Measurements from ENCODE around the gene GNAI1.

Gene GNAI1

DNA sequence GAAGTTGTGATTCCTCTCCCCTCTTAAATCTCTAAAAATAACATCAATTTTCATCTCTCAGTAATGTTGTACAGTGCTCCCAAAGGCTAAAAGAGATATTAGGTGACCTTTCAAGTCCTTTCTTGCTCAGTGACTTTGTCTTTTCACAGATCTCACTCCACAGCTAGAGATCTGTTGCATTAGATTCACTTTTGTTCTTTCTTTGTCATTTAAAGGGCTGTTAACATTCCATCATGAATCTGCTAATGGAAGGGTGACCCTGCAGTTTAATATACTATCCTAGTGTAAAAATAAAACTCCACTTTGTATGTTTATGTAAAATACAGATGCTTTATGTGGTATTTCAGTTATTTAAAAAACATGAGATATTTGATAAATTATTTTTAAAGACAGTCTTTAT is 30.5 kb downstream of the GNAI1 start:
- DNase-seq, result no peak
- Histone ChIP-seq H3K9me3 (no peaks in the 10 kb centered on the region), H3K27me3 (no peaks in the 10 kb centered on the region), H3K4me1 (peaks cover 0 to 37% (median 0%) of the 10 kb centered on the region in 4 donors), H3K36me3 (no peaks in the 10 kb centered on the region), H3K4me3 (no peak overlapping the region), H3K27ac (no peak overlapping the region)
- intact Hi-C loops (cut with DNase I; ENCODE audit: low total_unique reads), result no loop called here
- TF ChIP-seq, protein P1, sequence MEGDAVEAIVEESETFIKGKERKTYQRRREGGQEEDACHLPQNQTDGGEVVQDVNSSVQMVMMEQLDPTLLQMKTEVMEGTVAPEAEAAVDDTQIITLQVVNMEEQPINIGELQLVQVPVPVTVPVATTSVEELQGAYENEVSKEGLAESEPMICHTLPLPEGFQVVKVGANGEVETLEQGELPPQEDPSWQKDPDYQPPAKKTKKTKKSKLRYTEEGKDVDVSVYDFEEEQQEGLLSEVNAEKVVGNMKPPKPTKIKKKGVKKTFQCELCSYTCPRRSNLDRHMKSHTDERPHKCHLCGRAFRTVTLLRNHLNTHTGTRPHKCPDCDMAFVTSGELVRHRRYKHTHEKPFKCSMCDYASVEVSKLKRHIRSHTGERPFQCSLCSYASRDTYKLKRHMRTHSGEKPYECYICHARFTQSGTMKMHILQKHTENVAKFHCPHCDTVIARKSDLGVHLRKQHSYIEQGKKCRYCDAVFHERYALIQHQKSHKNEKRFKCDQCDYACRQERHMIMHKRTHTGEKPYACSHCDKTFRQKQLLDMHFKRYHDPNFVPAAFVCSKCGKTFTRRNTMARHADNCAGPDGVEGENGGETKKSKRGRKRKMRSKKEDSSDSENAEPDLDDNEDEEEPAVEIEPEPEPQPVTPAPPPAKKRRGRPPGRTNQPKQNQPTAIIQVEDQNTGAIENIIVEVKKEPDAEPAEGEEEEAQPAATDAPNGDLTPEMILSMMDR (IDR thresholded peaks at IDR 0.05), result no peak

DNA sequence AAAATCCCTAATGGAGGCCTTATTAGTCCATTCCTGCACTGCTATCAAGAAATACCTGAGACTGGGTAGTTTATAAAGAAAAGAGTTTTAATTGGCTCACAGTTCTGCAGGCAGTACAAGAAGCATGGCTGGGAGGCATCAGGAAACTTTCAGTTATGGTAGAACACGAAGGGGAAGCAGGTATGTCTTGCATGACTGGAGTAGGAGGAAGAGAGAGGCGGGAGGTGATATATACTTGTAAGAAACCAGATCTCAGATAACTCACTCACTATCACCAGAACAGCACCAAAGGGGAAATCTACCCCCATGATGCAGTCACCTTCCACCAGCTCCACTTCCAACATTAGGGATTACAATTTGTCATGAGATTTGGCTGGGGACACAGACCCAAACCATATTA is 35.8 kb downstream of the GNAI1 start:
- peaks cover 0 to 9% (median 0%) of the 10 kb centered on the region in 3 donors for H3K9me3 ChIP-seq
- no peak for DNase-seq
- H3K27me3 ChIP-seq, result no peaks in the 10 kb centered on the region
- H3K27ac ChIP-seq, result no peak overlapping the region
- intact Hi-C loops (cut with DNase I; ENCODE audit: low total_unique reads), result no loop called here
- no peak overlapping the region for H3K4me3 ChIP-seq
- peaks cover 0 to 7% (median 0%) of the 10 kb centered on the region in 4 donors for H3K4me1 ChIP-seq
- H3K36me3 ChIP-seq, result peaks cover 0 to 8% (median 0%) of the 10 kb centered on the region in 3 donors
- TF ChIP-seq, protein P1 (IDR thresholded peaks at IDR 0.05), result no peak

DNA sequence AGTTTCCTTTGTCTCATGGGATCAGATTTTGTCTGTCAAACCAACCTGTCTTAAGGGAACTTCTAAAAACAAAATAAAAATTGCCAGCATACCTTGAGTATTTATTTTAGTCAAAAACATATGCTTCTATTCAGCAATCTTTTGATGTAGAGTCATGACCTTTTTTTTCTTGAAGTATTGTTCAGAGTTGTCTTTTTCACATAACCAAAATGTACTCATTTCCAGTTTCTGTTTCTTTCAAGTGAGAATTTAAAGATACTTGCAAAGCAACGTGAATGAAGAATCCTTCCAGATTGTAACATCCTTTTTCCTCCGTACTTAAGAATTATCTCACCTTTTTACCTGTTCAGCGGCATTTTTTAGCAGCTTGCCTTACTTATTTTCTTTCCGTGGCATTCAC is 37.8 kb downstream of the GNAI1 start:
- TF ChIP-seq, protein P1 (IDR thresholded peaks at IDR 0.05), result no peak
- no peak for DNase-seq
- no peaks in the 10 kb centered on the region for H3K27me3 ChIP-seq
- H3K4me3 ChIP-seq, result no peak overlapping the region
- no peak overlapping the region for H3K27ac ChIP-seq
- H3K36me3 ChIP-seq, result peaks cover 0 to 8% (median 0%) of the 10 kb centered on the region in 3 donors
- H3K9me3 ChIP-seq, result peaks cover 0 to 9% (median 0%) of the 10 kb centered on the region in 3 donors
- intact Hi-C loops (cut with DNase I; ENCODE audit: low total_unique reads), result no loop called here
- H3K4me1 ChIP-seq, result peaks cover 0 to 3% (median 2%) of the 10 kb centered on the region in 4 donors

DNA sequence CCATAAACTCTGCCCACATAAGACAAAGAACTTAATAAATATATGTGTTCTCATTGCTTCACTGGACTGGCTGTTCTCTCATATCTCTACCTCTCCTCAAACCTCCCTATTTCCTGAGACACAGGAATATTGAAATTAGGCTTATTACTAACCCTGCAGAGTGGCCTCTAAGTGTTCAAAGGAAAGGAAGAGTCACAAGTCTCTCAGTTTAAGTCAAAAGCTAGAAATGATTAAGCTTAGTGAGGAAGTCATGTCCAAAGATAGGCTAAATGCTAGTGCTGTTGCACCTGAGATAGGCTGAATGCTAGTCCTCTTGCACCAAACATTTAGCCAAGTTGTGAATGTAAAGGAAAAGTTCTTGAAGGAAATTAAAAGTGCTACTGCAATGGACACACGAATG is 41.1 kb downstream of the GNAI1 start:
- Histone ChIP-seq H3K4me1 (peaks cover 0 to 17% (median 6%) of the 10 kb centered on the region in 4 donors), H3K27me3 (no peaks in the 10 kb centered on the region), H3K9me3 (peaks cover 0 to 9% (median 0%) of the 10 kb centered on the region in 3 donors), H3K36me3 (peaks cover 0 to 2% (median 0%) of the 10 kb centered on the region in 3 donors), H3K4me3 (no peak overlapping the region), H3K27ac (no peak overlapping the region)
- TF ChIP-seq, protein P1 (IDR thresholded peaks at IDR 0.05), result no peak
- no peak for DNase-seq
- intact Hi-C loops (cut with DNase I; ENCODE audit: low total_unique reads), result no loop called here

DNA sequence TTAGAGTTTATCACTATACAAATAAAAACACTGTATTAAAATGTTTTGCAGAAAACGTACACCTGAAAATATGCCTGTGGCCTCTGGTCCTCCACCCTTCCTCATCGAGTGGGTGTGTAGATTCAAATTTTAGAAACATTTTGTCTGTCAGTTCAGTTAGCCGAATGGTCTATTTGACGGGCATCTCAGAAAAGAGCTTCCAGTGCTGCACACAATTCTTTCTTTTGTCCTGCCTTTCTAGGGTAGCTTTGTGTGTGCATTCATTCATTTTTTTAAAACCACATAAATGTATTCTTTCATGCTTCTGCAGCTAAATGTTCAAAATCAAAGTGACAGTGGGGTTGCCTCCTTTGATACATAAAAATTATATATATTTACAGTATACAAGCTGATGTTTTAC is 46.8 kb downstream of the GNAI1 start:
- H3K4me1 ChIP-seq, result peaks cover 0 to 27% (median 6%) of the 10 kb centered on the region in 4 donors
- no peak overlapping the region for H3K27ac ChIP-seq
- H3K9me3 ChIP-seq, result peaks cover 0 to 4% (median 0%) of the 10 kb centered on the region in 3 donors
- intact Hi-C loops (cut with DNase I; ENCODE audit: low total_unique reads), result no loop called here
- TF ChIP-seq, protein P1 (IDR thresholded peaks at IDR 0.05), result no peak
- H3K4me3 ChIP-seq, result no peak overlapping the region
- DNase-seq, result no peak
- H3K27me3 ChIP-seq, result no peaks in the 10 kb centered on the region
- H3K36me3 ChIP-seq, result no peaks in the 10 kb centered on the region

Data from tibial artery (tissue), 4 donors.